Kidney (tissue), 14 donors: ENCODE data around the gene EIF5A2. TPM values are rescaled to one million over a fixed set of nuclear protein-coding genes. Genes with fewer than 3 reads are reported as not detected.
"Not testable (repeated sequence)": the region's sequence is repeated elsewhere in the genome, so short reads cannot be mapped to it uniquely, and the experiment has no call there.

Source experiments
- DNase-seq, 5 donors: peaks; one replicate each; pipeline ENCODE4 v3.0.0-alpha.2; 2013 to 2020
- FAIRE-seq: peaks from 2 replicates; lab custom pipeline; 2012; peaks lifted over from hg19 to GRCh38; lab: Jason Lieb, UNC
- H3K27ac ChIP-seq, 2 donors: one replicate each; pipeline ENCODE4 v1.7.0; 2013; ENCODE audit warnings: low read depth in 2 of 2, low read length in 2 of 2, inconsistent platforms in 1 of 2
- H3K27me3 ChIP-seq: one replicate; pipeline ENCODE4 v1.7.1; 2013; ENCODE audit warnings: low read length, inconsistent platforms; ENCODE audit not compliant: control insufficient read depth, insufficient read depth
- H3K36me3 ChIP-seq, 3 donors: one replicate each; pipeline versions ENCODE4 v1.7.0 to v1.7.1; 2013; ENCODE audit warnings: low read length in 3 of 3, control low read depth in 1 of 3, inconsistent platforms in 1 of 3; ENCODE audit not compliant: insufficient read depth in 3 of 3, control insufficient read depth in 2 of 3
- H3K4me1 ChIP-seq, 3 donors: one replicate each; pipeline versions ENCODE4 v1.7.0 to v1.7.1; 2013; ENCODE audit warnings: low read length in 3 of 3, inconsistent platforms in 1 of 3, low read depth in 1 of 3; ENCODE audit not compliant: control insufficient read depth in 2 of 3, insufficient read depth in 2 of 3
- H3K4me3 ChIP-seq, 3 donors: one replicate each; pipeline versions ENCODE4 v1.7.0 to v1.8.1; 2013; ENCODE audit warnings: low read length in 3 of 3, control low read depth in 1 of 3, inconsistent platforms in 1 of 3
- H3K9ac ChIP-seq, 3 donors: one replicate each; pipeline versions ENCODE4 v1.7.0 to v1.7.1; 2013; ENCODE audit warnings: low read length in 3 of 3, control low read depth in 1 of 3, inconsistent platforms in 1 of 3
- H3K9me3 ChIP-seq, 3 donors: one replicate each; pipeline versions ENCODE4 v1.7.0 to v1.7.1; 2013; ENCODE audit warnings: low read length in 3 of 3, control low read depth in 1 of 3, inconsistent platforms in 1 of 3; ENCODE audit not compliant: control insufficient read depth in 2 of 3, insufficient read depth in 1 of 3
- intact Hi-C: fragments of 100-400 bp; cut with DNase I; formaldehyde crosslinking; loops from one replicate; pipeline ENCODE4 v1.11.1; 2022
- polyA plus RNA-seq: library from polyadenylated mRNA; stranded (reverse); fragments of 350-450 nt; fragmentation: Illumina TruSeq; extraction: RNeasy Lipid Tissue Mini Kit (QIAGEN cat#74804); gene quantifications from one replicate; pipeline ENCODE4 v1.2.3, GENCODE V29; 2014; ENCODE audit warnings: low read depth, low replicate concordance; ENCODE audit not compliant: insufficient read depth
- total RNA-seq: library from RNA; stranded (reverse); fragmentation: NEBNext Ultra II Directional; extraction: Animal tissue kit (Norgen Biotek cat#: 25700); gene quantifications from one replicate; pipeline ENCODE4 v1.2.1, GENCODE V29; 2021
- TF ChIP-seq, protein P1 (sequence below): IDR thresholded peaks from 3 replicates; pipeline ENCODE4 v1.5.1; 2012; ENCODE audit warnings: mild to moderate bottlenecking, moderate library complexity, borderline replicate concordance; ENCODE audit not compliant: insufficient read depth; ENCODE audit errors: extremely low read depth
- donor health status: control.
- donor health status: control.
- donor health status: control.
- donor health status: control.
- donor health status: control.
- donor health status: DM: yes; HTN: yes; CAD: no.
- donor health status: Normal renal cell carcinoma (clear cell type).

The EIF5A2 gene
- total and polyA plus RNA-seq, 2 donors from 2014 or later: 6.1 to 11.2 TPM

DNA sequence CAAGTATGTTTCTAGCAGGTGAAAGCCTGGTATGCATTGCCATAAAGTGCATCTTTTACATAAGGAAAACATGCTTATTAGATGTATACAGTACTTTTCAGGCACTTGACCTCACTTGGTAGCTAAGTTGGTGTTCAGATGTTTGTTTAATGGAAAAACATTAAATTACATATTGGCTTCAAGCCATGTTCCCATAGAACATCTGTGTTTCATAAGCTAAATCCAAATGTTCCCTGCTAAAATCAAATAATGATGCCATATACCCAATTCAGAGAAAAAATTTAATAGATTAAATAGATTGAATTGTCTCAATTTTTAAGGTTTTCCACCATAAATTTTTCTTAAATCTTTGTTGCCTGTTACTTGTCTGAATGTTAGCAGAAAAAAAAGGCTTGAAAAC lies 19.3 kb downstream of the EIF5A2 start:
- Histone ChIP-seq H3K4me3 (no peak overlapping the region), H3K9ac (no peak overlapping the region), H3K27me3 (no peaks in the 10 kb centered on the region), H3K4me1 (no peaks in the 10 kb centered on the region), H3K27ac (no peak overlapping the region), H3K9me3 (no peaks in the 10 kb centered on the region), H3K36me3 (no peaks in the 10 kb centered on the region)
- DNase-seq (no peak), FAIRE-seq (no peak)
- TF ChIP-seq, protein P1, sequence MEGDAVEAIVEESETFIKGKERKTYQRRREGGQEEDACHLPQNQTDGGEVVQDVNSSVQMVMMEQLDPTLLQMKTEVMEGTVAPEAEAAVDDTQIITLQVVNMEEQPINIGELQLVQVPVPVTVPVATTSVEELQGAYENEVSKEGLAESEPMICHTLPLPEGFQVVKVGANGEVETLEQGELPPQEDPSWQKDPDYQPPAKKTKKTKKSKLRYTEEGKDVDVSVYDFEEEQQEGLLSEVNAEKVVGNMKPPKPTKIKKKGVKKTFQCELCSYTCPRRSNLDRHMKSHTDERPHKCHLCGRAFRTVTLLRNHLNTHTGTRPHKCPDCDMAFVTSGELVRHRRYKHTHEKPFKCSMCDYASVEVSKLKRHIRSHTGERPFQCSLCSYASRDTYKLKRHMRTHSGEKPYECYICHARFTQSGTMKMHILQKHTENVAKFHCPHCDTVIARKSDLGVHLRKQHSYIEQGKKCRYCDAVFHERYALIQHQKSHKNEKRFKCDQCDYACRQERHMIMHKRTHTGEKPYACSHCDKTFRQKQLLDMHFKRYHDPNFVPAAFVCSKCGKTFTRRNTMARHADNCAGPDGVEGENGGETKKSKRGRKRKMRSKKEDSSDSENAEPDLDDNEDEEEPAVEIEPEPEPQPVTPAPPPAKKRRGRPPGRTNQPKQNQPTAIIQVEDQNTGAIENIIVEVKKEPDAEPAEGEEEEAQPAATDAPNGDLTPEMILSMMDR: no peak
- intact Hi-C loops: no loop called here

DNA sequence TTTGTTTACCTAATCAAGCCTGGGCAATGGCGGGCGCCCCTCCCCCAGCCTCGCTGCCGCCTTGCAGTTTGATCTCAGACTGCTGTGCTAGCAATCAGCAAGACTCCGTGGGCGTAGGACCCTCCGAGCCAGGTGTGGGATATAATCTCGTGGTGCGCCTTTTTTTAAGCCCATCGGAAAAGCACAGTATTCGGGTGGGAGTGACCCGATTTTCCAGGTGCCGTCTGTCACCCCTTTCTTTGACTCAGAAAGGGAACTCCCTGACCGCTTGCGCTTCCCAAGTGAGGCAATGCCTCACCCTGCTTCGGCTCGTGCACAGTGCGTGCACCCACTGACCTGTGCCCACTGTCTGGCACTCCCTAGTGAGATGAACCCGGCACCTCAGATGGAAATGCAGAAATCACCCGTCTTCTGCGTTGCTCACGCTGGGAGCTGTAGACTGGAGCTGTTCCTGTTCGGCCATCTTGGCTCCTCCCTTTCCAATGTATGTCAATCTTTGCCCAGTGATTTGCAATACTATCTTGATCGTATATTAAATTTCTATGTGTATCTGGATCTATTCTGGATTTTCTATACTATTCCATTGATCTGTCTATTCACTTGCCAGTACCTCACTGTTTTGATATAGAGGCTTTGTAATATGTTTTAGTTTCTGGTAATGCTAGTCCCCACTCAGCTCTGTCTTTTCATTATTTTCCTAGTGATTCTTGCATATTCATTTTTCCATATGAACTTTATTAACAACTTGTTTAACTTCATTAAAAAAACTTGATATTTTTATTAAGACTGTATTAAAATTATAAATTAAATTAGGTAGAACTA lies 24.1 kb downstream of the EIF5A2 start:
- intact Hi-C loops, H3K9ac ChIP-seq, H3K9me3 ChIP-seq, H3K27me3 ChIP-seq, FAIRE-seq, DNase-seq, H3K4me3 ChIP-seq, H3K27ac ChIP-seq, H3K36me3 ChIP-seq, H3K4me1 ChIP-seq: not testable (repeated sequence)

DNA sequence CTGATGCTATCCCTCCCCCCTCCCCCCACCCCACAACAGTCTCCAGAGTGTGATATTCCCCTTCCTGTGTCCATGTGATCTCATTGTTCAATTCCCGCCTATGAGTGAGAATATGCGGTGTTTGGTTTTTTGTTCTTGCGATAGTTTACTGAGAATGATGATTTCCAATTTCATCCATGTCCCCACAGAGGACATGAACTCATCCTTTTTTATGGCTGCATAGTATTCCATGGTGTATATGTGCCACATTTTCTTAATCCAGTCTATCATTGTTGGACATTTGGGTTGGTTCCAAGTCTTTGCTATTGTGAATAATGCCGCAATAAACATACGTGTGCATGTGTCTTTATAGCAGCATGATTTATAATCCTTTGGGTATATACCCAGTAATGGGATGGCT lies 29.7 kb downstream of the EIF5A2 start:
- H3K36me3 ChIP-seq, H3K9ac ChIP-seq, DNase-seq, H3K27ac ChIP-seq, H3K9me3 ChIP-seq, H3K4me1 ChIP-seq, FAIRE-seq, H3K27me3 ChIP-seq, intact Hi-C loops, H3K4me3 ChIP-seq: not testable (repeated sequence)

DNA sequence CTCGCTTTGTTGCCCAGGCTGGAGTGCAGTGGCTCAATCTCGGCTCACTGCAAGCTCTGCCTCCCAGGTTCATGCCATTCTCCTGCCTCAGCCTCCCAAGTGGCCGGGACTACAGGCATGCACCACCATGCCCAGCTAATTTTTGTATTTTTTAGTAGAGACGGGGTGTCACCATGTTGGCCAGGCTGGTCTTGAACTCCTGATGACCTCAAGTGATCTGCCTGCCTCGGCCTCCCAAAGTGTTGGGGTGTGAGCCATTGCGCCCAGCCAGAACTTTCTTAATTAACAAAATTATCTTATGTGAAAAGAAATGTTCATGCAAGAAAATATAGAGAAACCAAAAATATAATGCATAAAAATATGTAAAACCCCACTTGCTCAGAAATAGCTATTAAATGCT lies 31.1 kb downstream of the EIF5A2 start:
- DNase-seq, H3K36me3 ChIP-seq, H3K4me3 ChIP-seq, FAIRE-seq, H3K9me3 ChIP-seq, H3K27ac ChIP-seq, intact Hi-C loops, H3K27me3 ChIP-seq, H3K4me1 ChIP-seq, H3K9ac ChIP-seq: not testable (repeated sequence)

DNA sequence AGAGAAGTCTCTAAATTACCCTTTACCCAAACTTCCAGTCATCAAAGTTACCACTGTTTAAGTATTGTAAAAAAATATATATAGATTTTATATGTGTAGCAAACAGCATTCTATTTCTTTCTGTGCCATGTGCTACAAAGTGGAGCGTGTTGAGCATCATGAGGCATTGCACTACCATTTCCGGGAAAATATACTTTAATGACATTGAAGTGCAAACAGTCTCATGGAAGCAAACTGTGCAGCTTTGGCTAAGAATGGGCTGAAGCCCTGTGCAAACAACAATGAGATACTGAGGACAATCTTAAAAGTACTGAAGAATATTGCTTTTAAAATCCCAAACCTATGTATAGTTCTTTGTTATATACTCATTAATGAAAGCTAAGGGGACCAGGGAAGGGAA lies 31.9 kb downstream of the EIF5A2 start:
- Histone ChIP-seq H3K4me1 (no peaks in the 10 kb centered on the region), H3K27ac (no peak overlapping the region), H3K27me3 (no peaks in the 10 kb centered on the region), H3K9me3 (no peaks in the 10 kb centered on the region), H3K9ac (no peak overlapping the region), H3K36me3 (no peaks in the 10 kb centered on the region), H3K4me3 (no peak overlapping the region)
- FAIRE-seq (no peak), DNase-seq (no peak)
- intact Hi-C loops: no loop called here
- TF ChIP-seq, protein P1: no peak
